Neural crest cell (in vitro differentiated cells): ENCODE results near the gene EIF2AK2. TPM values are rescaled to one million over a fixed set of nuclear protein-coding genes. Genes with fewer than 3 reads are reported as not detected.
"Not testable (repeated sequence)": the region's sequence is repeated elsewhere in the genome, so short reads cannot be mapped to it uniquely, and the experiment has no call there.

Experiments
- DNase-seq: peaks from one replicate; pipeline ENCODE4 v3.0.0; 2021; ENCODE audit warnings: low read depth, mixed read lengths, low spot score
- H3K27ac Mint-ChIP-seq: one replicate; pipeline ENCODE4 v1.8.0; 2021; ENCODE audit warnings: mild to moderate bottlenecking, mixed read lengths; ENCODE audit not compliant: unreplicated experiment
- H3K27me3 Mint-ChIP-seq: 2 replicates; pipeline ENCODE4 v1.8.0; 2021; ENCODE audit warnings: low read depth, mild to moderate bottlenecking, mixed read lengths
- H3K36me3 Mint-ChIP-seq: 2 replicates; pipeline ENCODE4 v1.8.0; 2021; ENCODE audit warnings: low read depth, mild to moderate bottlenecking, mixed read lengths
- H3K4me1 Mint-ChIP-seq: 2 replicates; pipeline ENCODE4 v1.8.0; 2021; ENCODE audit warnings: mixed read lengths
- H3K4me3 Mint-ChIP-seq: one replicate; pipeline ENCODE4 v1.8.0; 2021; ENCODE audit warnings: mild to moderate bottlenecking, mixed read lengths
- H3K9me3 Mint-ChIP-seq: 2 replicates; pipeline ENCODE4 v1.8.0; 2021; ENCODE audit warnings: mixed read lengths
- CTCF ChIP-seq: fragments of 200-600 bp; sonication (generic); conservative IDR thresholded peaks from 2 replicates; pipeline ENCODE4 v1.5.0; 2021; ENCODE audit warnings: antibody characterized with exemption, mild to moderate bottlenecking
- total RNA-seq: library from RNA; stranded (reverse); gene quantifications from 2 replicates; pipeline ENCODE4 v1.2.1, GENCODE V29; 2021

Gene EIF2AK2
- total RNA-seq, 1 donor from 2014 or later: 34.1 TPM

- DNase-seq: no peak
- Mint-ChIP-seq H3K9me3 (peaks cover 6% of the 10 kb centered on the region), H3K4me3 (no peak overlapping the region), H3K27ac (no peak overlapping the region), H3K36me3 (peaks cover 31% of the 10 kb centered on the region), H3K27me3 (no peaks in the 10 kb centered on the region), H3K4me1 (peaks cover 4% of the 10 kb centered on the region)
- TF ChIP-seq CTCF: no peak
Observed at GRCh38 chr2:37201208-37201607, 44.4 kb upstream of the EIF2AK2 start.

GRCh38 chr2:37198681-37199065 is 41.9 kb upstream of the EIF2AK2 start:
- H3K9me3 Mint-ChIP-seq: peaks cover 2% of the 10 kb centered on the region
- no peak overlapping the region for H3K4me3 Mint-ChIP-seq
- H3K27me3 Mint-ChIP-seq: no peaks in the 10 kb centered on the region
- no peaks in the 10 kb centered on the region for H3K4me1 Mint-ChIP-seq
- no peak overlapping the region for H3K27ac Mint-ChIP-seq
- TF ChIP-seq CTCF: no peak
- DNase-seq: no peak
- H3K36me3 Mint-ChIP-seq: peaks cover 10% of the 10 kb centered on the region

- Mint-ChIP-seq H3K36me3 (no peaks in the 10 kb centered on the region), H3K27me3 (no peaks in the 10 kb centered on the region), H3K4me3 (no peak within 1 kb of the TSS), H3K9me3 (no peaks in the 10 kb centered on the region), H3K27ac (no peak within 1 kb of the TSS), H3K4me1 (no peaks in the 10 kb centered on the region)
- no peak for DNase-seq
- TF ChIP-seq CTCF: no peak
Observed at GRCh38 chr2:37196320-37197195, 39.8 kb upstream of the EIF2AK2 start, which contains the start of gene CEBPZOS. Gene CEBPZOS (plus strand): TSS chr2:37196496. CDS start chr2:37199705, 3,209 bp downstream.

GRCh38 chr2:37195862-37196319 is 39.1 kb upstream of the EIF2AK2 start:
- not testable (repeated sequence) for H3K27me3 Mint-ChIP-seq, DNase-seq, H3K36me3 Mint-ChIP-seq, H3K4me1 Mint-ChIP-seq, H3K4me3 Mint-ChIP-seq, H3K27ac Mint-ChIP-seq, H3K9me3 Mint-ChIP-seq

- Mint-ChIP-seq H3K4me3 (no peak overlapping the region), H3K9me3 (no peaks in the 10 kb centered on the region), H3K27me3 (no peaks in the 10 kb centered on the region), H3K36me3 (no peaks in the 10 kb centered on the region), H3K4me1 (peaks cover 8% of the 10 kb centered on the region), H3K27ac (no peak overlapping the region)
- TF ChIP-seq CTCF: no peak
- no peak for DNase-seq
Observed at GRCh38 chr2:37192551-37192950, 35.8 kb upstream of the EIF2AK2 start.

GRCh38 chr2:37191747-37192146 is 35.0 kb upstream of the EIF2AK2 start:
- TF ChIP-seq CTCF: no peak
- no peak for DNase-seq
- Mint-ChIP-seq H3K9me3 (no peaks in the 10 kb centered on the region), H3K27ac (no peak overlapping the region), H3K4me3 (no peak overlapping the region), H3K27me3 (no peaks in the 10 kb centered on the region), H3K4me1 (peaks cover 8% of the 10 kb centered on the region), H3K36me3 (no peaks in the 10 kb centered on the region)
